ENCODE results near the gene PREB.

PREB gene

GRCh38 chr2:27160191-27160590 is 25.8 kb upstream of the PREB start:
- Histone ChIP-seq H3K4me2 (ENCODE audit: insufficient read depth, low read length) (no peak overlapping the region), H3K4me1 (ENCODE audit: insufficient read depth, low read length) (no peaks in the 10 kb centered on the region), H3K27ac (ENCODE audit: low read length) (no peak overlapping the region), H4K20me1 (ENCODE audit: insufficient read depth, low read length) (no peaks in the 10 kb centered on the region), H3K27me3 (ENCODE audit: insufficient read depth, low read length, poor library complexity) (peaks cover 3% of the 10 kb centered on the region), H2AFZ (ENCODE audit: low read depth, low read length) (no peak overlapping the region), H3K4me3 (ENCODE audit: low read depth in 1 of 2, low read length in 2 of 2) (no peak overlapping the region), H3K9ac (ENCODE audit: low read depth, low read length) (no peak overlapping the region), H3K36me3 (ENCODE audit: insufficient read depth, low read length) (no peaks in the 10 kb centered on the region), H3K9me3 (ENCODE audit: insufficient read depth, low read length, severe bottlenecking) (no peaks in the 10 kb centered on the region), H3K79me2 (ENCODE audit: insufficient read depth, low read length) (no peaks in the 10 kb centered on the region)
- no peak for DNase-seq
- TF ChIP-seq, protein P1, sequence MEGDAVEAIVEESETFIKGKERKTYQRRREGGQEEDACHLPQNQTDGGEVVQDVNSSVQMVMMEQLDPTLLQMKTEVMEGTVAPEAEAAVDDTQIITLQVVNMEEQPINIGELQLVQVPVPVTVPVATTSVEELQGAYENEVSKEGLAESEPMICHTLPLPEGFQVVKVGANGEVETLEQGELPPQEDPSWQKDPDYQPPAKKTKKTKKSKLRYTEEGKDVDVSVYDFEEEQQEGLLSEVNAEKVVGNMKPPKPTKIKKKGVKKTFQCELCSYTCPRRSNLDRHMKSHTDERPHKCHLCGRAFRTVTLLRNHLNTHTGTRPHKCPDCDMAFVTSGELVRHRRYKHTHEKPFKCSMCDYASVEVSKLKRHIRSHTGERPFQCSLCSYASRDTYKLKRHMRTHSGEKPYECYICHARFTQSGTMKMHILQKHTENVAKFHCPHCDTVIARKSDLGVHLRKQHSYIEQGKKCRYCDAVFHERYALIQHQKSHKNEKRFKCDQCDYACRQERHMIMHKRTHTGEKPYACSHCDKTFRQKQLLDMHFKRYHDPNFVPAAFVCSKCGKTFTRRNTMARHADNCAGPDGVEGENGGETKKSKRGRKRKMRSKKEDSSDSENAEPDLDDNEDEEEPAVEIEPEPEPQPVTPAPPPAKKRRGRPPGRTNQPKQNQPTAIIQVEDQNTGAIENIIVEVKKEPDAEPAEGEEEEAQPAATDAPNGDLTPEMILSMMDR (IDR thresholded peaks at IDR 0.05; ENCODE audit: borderline replicate concordance, extremely low read depth, low read length, poor library complexity, severe bottlenecking) = no peak
- no peak for TF ChIP-seq EZH2 (IDR thresholded peaks at IDR 0.05; ENCODE audit: borderline replicate concordance, low read depth, low read length, severe bottlenecking)
- ATAC-seq (ENCODE audit: insufficient read depth, low read depth) = no peak

DNA sequence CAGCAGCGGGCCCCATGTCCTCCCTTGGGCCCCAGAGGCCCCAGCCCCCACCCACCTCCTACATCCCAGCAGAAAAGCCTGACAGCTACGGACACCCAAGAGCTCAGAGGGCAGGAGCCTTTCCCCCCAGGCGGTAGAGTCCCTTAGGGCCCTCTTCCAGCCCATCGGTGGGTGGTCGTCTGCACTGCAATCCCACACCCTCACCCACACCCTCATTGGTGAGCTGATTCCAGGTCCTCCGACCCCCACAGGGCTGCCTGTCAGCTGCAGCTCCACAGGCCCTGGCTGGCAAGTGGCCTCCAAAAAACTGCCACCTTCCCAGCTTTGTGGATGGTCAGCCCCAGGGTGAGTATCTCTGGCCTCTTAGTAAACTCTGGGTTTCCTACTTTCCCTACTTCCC is 24.8 kb upstream of the PREB start:
- Histone ChIP-seq H4K20me1 (ENCODE audit: insufficient read depth, low read length) (no peaks in the 10 kb centered on the region), H3K36me3 (ENCODE audit: insufficient read depth, low read length) (no peaks in the 10 kb centered on the region), H3K4me2 (ENCODE audit: insufficient read depth, low read length) (no peak overlapping the region), H3K4me1 (ENCODE audit: insufficient read depth, low read length) (no peaks in the 10 kb centered on the region), H2AFZ (ENCODE audit: low read depth, low read length) (no peak overlapping the region), H3K4me3 (ENCODE audit: low read depth in 1 of 2, low read length in 2 of 2) (no peak overlapping the region), H3K27ac (ENCODE audit: low read length) (no peak overlapping the region), H3K9ac (ENCODE audit: low read depth, low read length) (no peak overlapping the region), H3K27me3 (ENCODE audit: insufficient read depth, low read length, poor library complexity) (peaks cover 3% of the 10 kb centered on the region), H3K79me2 (ENCODE audit: insufficient read depth, low read length) (no peaks in the 10 kb centered on the region), H3K9me3 (ENCODE audit: insufficient read depth, low read length, severe bottlenecking) (no peaks in the 10 kb centered on the region)
- ATAC-seq (ENCODE audit: insufficient read depth, low read depth) = no peak
- TF ChIP-seq EZH2 (IDR thresholded peaks at IDR 0.05; ENCODE audit: borderline replicate concordance, low read depth, low read length, severe bottlenecking) = no peak
- TF ChIP-seq, protein P1 (IDR thresholded peaks at IDR 0.05; ENCODE audit: borderline replicate concordance, extremely low read depth, low read length, poor library complexity, severe bottlenecking) = no peak
- no peak for DNase-seq

GRCh38 chr2:27158468-27158867 is 24.0 kb upstream of the PREB start:
- Histone ChIP-seq H2AFZ (ENCODE audit: low read depth, low read length) (no peak overlapping the region), H3K27ac (ENCODE audit: low read length) (no peak overlapping the region), H3K27me3 (ENCODE audit: insufficient read depth, low read length, poor library complexity) (peaks cover 3% of the 10 kb centered on the region), H3K9ac (ENCODE audit: low read depth, low read length) (no peak overlapping the region), H3K4me2 (ENCODE audit: insufficient read depth, low read length) (no peak overlapping the region), H3K4me3 (ENCODE audit: low read depth in 1 of 2, low read length in 2 of 2) (no peak overlapping the region), H3K4me1 (ENCODE audit: insufficient read depth, low read length) (no peaks in the 10 kb centered on the region), H4K20me1 (ENCODE audit: insufficient read depth, low read length) (no peaks in the 10 kb centered on the region), H3K79me2 (ENCODE audit: insufficient read depth, low read length) (no peaks in the 10 kb centered on the region), H3K36me3 (ENCODE audit: insufficient read depth, low read length) (no peaks in the 10 kb centered on the region), H3K9me3 (ENCODE audit: insufficient read depth, low read length, severe bottlenecking) (no peaks in the 10 kb centered on the region)
- ATAC-seq (ENCODE audit: insufficient read depth, low read depth) (no peak), DNase-seq (no peak)
- no peak for TF ChIP-seq EZH2 (IDR thresholded peaks at IDR 0.05; ENCODE audit: borderline replicate concordance, low read depth, low read length, severe bottlenecking)
- TF ChIP-seq, protein P1 (IDR thresholded peaks at IDR 0.05; ENCODE audit: borderline replicate concordance, extremely low read depth, low read length, poor library complexity, severe bottlenecking) = no peak

DNA sequence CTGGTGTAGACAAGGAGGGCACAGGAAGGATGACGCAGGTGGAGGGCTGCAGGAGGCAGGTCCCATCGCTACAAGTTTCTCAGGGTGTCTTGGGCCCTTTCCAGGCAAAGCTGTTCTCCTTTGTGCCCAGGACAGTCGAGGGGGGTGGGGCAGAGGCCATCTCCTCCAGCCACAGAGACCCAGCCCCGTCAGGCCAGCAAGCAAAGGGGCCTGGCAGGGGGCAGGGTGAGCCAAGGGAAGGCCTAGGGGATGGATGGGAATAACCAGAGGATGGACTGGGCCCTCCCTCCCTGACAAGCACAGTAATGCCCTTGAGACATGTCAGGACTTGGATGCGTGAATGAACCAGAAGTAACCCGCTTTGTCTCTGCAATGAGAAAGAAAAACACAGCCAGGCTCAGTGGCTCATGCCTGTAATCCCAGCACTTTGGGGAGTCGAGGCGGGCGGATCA is 20.7 kb upstream of the PREB start:
- no peaks in the 10 kb centered on the region for H3K9me3 ChIP-seq (ENCODE audit: insufficient read depth, low read length, severe bottlenecking)
- H3K36me3 ChIP-seq (ENCODE audit: insufficient read depth, low read length) = no peaks in the 10 kb centered on the region
- H3K27me3 ChIP-seq (ENCODE audit: insufficient read depth, low read length, poor library complexity) = peaks cover 5% of the 10 kb centered on the region
- H3K9ac ChIP-seq (ENCODE audit: low read depth, low read length) = no peak overlapping the region
- no peaks in the 10 kb centered on the region for H3K79me2 ChIP-seq (ENCODE audit: insufficient read depth, low read length)
- TF ChIP-seq EZH2 (IDR thresholded peaks at IDR 0.05; ENCODE audit: borderline replicate concordance, low read depth, low read length, severe bottlenecking) = no peak
- TF ChIP-seq, protein P1 (IDR thresholded peaks at IDR 0.05; ENCODE audit: borderline replicate concordance, extremely low read depth, low read length, poor library complexity, severe bottlenecking) = no peak
- DNase-seq (no peak), ATAC-seq (ENCODE audit: insufficient read depth, low read depth) (no peak)
- no peaks in the 10 kb centered on the region for H3K4me1 ChIP-seq (ENCODE audit: insufficient read depth, low read length)
- no peaks in the 10 kb centered on the region for H4K20me1 ChIP-seq (ENCODE audit: insufficient read depth, low read length)
- H3K4me3 ChIP-seq (ENCODE audit: low read depth in 1 of 2, low read length in 2 of 2) = no peak overlapping the region
- no peak overlapping the region for H3K27ac ChIP-seq (ENCODE audit: low read length)
- no peak overlapping the region for H3K4me2 ChIP-seq (ENCODE audit: insufficient read depth, low read length)
- no peak overlapping the region for H2AFZ ChIP-seq (ENCODE audit: low read depth, low read length)

All from DND-41 (cell line).